GM23248 (cell line): ENCODE results near the gene TENM3. TPM values are rescaled to one million over a fixed set of nuclear protein-coding genes. Genes with fewer than 3 reads are reported as not detected.

Source experiments
- DNase-seq: peaks from one replicate; pipeline ENCODE4 v3.0.0-alpha.2; 2015
- H2AFZ ChIP-seq: fragments of 200-600 bp; sonication (generic); 2 replicates; pipeline ENCODE4 v1.6.1; 2016; ENCODE audit warnings: antibody characterized with exemption
- H3F3A ChIP-seq: fragments of 200-600 bp; sonication (generic); 2 replicates; pipeline ENCODE4 v1.6.1; 2016; ENCODE audit warnings: mild to moderate bottlenecking, antibody characterized with exemption, mixed run types; ENCODE audit not compliant: insufficient read depth
- H3K27ac ChIP-seq: fragments of 200-600 bp; sonication (generic); 2 replicates; pipeline ENCODE4 v1.5.1; 2016; ENCODE audit warnings: mild to moderate bottlenecking
- H3K27me3 ChIP-seq: fragments of 200-600 bp; sonication (generic); replicated peaks from 2 replicates; pipeline ENCODE4 v1.6.1; 2016; ENCODE audit warnings: mild to moderate bottlenecking; ENCODE audit not compliant: insufficient read depth
- H3K36me3 ChIP-seq: fragments of 200-600 bp; sonication (generic); 2 replicates; pipeline ENCODE4 v1.6.1; 2016; ENCODE audit warnings: low read depth, mild to moderate bottlenecking
- H3K4me1 ChIP-seq: fragments of 200-600 bp; sonication (generic); 2 replicates; pipeline ENCODE4 v1.6.1; 2016; ENCODE audit warnings: mild to moderate bottlenecking; ENCODE audit not compliant: insufficient read depth
- H3K4me2 ChIP-seq: fragments of 200-600 bp; sonication (generic); one replicate; pipeline ENCODE4 v1.6.1; 2016; ENCODE audit warnings: mild to moderate bottlenecking; ENCODE audit not compliant: unreplicated experiment
- H3K4me3 ChIP-seq: fragments of 200-600 bp; sonication (generic); 2 replicates; pipeline ENCODE4 v1.5.1; 2016; ENCODE audit warnings: mild to moderate bottlenecking
- H3K79me2 ChIP-seq: fragments of 200-600 bp; sonication (generic); 2 replicates; pipeline ENCODE4 v1.6.1; 2016; ENCODE audit warnings: mild to moderate bottlenecking; ENCODE audit not compliant: insufficient read depth
- H3K9ac ChIP-seq: fragments of 200-600 bp; sonication (generic); 2 replicates; pipeline ENCODE4 v1.6.1; 2016; ENCODE audit warnings: mild to moderate bottlenecking
- H3K9me2 ChIP-seq: fragments of 200-600 bp; sonication (generic); 2 replicates; pipeline ENCODE4 v1.6.1; 2016; ENCODE audit warnings: mixed run types, mild to moderate bottlenecking, moderate library complexity; ENCODE audit not compliant: insufficient read depth
- H3K9me3 ChIP-seq: fragments of 200-600 bp; sonication (generic); one replicate; pipeline ENCODE4 v1.6.1; 2017; ENCODE audit warnings: low read depth
- H4K20me1 ChIP-seq: fragments of 200-600 bp; sonication (generic); 2 replicates; pipeline ENCODE4 v1.6.0; 2016; ENCODE audit not compliant: insufficient read depth
- EZH2 ChIP-seq: fragments of 200-600 bp; sonication (generic); IDR thresholded peaks from 2 replicates; pipeline ENCODE4 v1.6.1; 2018; ENCODE audit warnings: antibody characterized with exemption, mild to moderate bottlenecking; ENCODE audit not compliant: insufficient read depth, poor library complexity, severe bottlenecking
- EZH2phosphoT487 ChIP-seq: fragments of 200-600 bp; sonication (generic); IDR thresholded peaks from 2 replicates; pipeline ENCODE4 v1.6.1; 2018; ENCODE audit warnings: antibody characterized with exemption, moderate library complexity, mild to moderate bottlenecking, low read depth; ENCODE audit not compliant: insufficient read depth
- WGBS, 2 experiments: methylation state at CpG; one replicate each; pipeline ENCODE4 v1.1.6; 2015 to 2017; ENCODE audit warnings: low lambda C conversion rate in 2 of 2, low coverage in 1 of 2; ENCODE audit errors: missing lambda C conversion rate in 2 of 2; 5-methylcytosine and 5-hydroxymethylcytosine counted together
- in situ Hi-C: fragments of 300-500 bp; cut with MboI; formaldehyde crosslinking; loops from 2 replicates; pipeline ENCODE4 v1.15.0; 2020
- polyA plus RNA-seq: library from polyadenylated mRNA; unstranded; fragments of >200 nt; fragmentation: Nextera tagmentation; extraction: Ambion mirVana; gene quantifications from 2 replicates; pipeline ENCODE4 v1.2.1, GENCODE V29; 2016
- total RNA-seq: library from RNA; depleted of rRNA; stranded (reverse); fragments of >200 nt; shearing (Covaris generic); gene quantifications from 2 replicates; pipeline ENCODE4 v1.2.3, GENCODE V29; 2014

Gene TENM3
- total and polyA plus RNA-seq, 2 experiments from 2014 or later: 0.83 to 8.1 TPM

DNA sequence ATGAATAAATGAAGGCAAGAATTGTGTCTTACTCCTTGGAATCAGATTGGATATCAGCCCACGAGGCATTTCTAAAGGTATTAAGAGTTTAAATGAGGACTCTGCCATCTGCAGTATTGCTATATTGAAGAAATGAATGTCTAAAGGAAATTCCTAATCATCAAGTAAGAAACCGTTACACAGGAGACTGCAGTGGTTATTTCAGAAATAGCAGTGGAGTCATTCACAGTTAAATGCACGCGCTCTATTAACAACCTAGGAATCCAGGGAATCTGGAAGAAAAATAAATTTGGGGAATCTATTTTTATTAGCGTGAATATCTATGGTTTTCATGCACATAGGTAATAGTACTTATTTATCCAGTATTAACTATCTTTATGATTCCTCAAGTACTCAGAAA lies 334.2 kb downstream of the TENM3 start:
- Histone ChIP-seq H3K27ac (no peak overlapping the region), H3K79me2 (no peaks in the 10 kb centered on the region), H3K27me3 (no peaks in the 10 kb centered on the region), H3K9me2 (no peaks in the 10 kb centered on the region), H4K20me1 (no peaks in the 10 kb centered on the region), H3K36me3 (no peaks in the 10 kb centered on the region), H3K4me1 (no peaks in the 10 kb centered on the region), H2AFZ (no peak overlapping the region), H3K9ac (no peak overlapping the region), H3K9me3 (no peaks in the 10 kb centered on the region), H3F3A (no peaks in the 10 kb centered on the region), H3K4me3 (no peak overlapping the region), H3K4me2 (no peak overlapping the region)
- in situ Hi-C loops: no loop called here
- no peak for DNase-seq
- 48 to 53% methylated on average over 5 of the region's 5 CpGs for WGBS, 2 experiments
- TF ChIP-seq EZH2phosphoT487 (no peak), EZH2 (no peak)

GRCh38 chr4:182578402-182578801 lies 335.2 kb downstream of the TENM3 start:
- Histone ChIP-seq H3K27ac (no peak overlapping the region), H3K4me1 (no peaks in the 10 kb centered on the region), H3K4me3 (no peak overlapping the region), H3K4me2 (no peak overlapping the region), H3K9me3 (no peaks in the 10 kb centered on the region), H3K27me3 (no peaks in the 10 kb centered on the region), H3K9ac (no peak overlapping the region), H4K20me1 (no peaks in the 10 kb centered on the region), H3K9me2 (no peaks in the 10 kb centered on the region), H3K36me3 (no peaks in the 10 kb centered on the region), H2AFZ (no peak overlapping the region), H3F3A (no peaks in the 10 kb centered on the region), H3K79me2 (no peaks in the 10 kb centered on the region)
- in situ Hi-C loops: no loop called here
- TF ChIP-seq EZH2phosphoT487: no peak
- TF ChIP-seq EZH2: no peak
- DNase-seq: peak; percentile 64

DNA sequence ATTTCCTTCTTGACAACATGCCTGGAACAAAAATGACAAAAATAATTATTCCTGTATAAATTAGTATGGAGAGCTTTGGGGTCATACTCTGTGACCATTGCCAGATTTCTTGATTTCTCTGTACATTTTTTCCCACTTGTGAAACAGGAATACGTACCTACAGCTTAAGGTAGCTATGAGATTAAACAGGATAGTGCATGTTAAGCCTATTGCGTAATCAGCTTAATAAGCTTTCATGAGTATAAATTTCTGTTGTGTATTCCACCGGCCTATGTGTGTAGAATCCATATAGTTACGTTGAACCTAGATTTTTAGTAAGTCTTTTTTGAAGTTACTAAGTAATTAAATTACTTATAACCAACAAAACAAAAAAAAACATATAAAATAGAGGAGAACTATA lies 339.0 kb downstream of the TENM3 start:
- TF ChIP-seq EZH2phosphoT487 (no peak), EZH2 (no peak)
- no peaks in the 10 kb centered on the region for H3K79me2 ChIP-seq
- no peaks in the 10 kb centered on the region for H3K36me3 ChIP-seq
- H3K4me2 ChIP-seq: no peak overlapping the region
- H4K20me1 ChIP-seq: no peaks in the 10 kb centered on the region
- no peak overlapping the region for H3K4me3 ChIP-seq
- no peaks in the 10 kb centered on the region for H3K9me2 ChIP-seq
- no peak overlapping the region for H3K27ac ChIP-seq
- H3F3A ChIP-seq: no peaks in the 10 kb centered on the region
- 73% methylated on average over 4 of the region's 4 CpGs for WGBS, 2 experiments
- H2AFZ ChIP-seq: no peak overlapping the region
- no peak overlapping the region for H3K9ac ChIP-seq
- in situ Hi-C loops: no loop called here
- H3K4me1 ChIP-seq: no peaks in the 10 kb centered on the region
- no peaks in the 10 kb centered on the region for H3K27me3 ChIP-seq
- no peaks in the 10 kb centered on the region for H3K9me3 ChIP-seq
- DNase-seq: no peak

GRCh38 chr4:182583703-182584415 lies 340.7 kb downstream of the TENM3 start:
- no peak overlapping the region for H3K4me3 ChIP-seq
- no peak for DNase-seq
- H3K79me2 ChIP-seq: no peaks in the 10 kb centered on the region
- no peak for TF ChIP-seq EZH2
- no peak for TF ChIP-seq EZH2phosphoT487
- no peak overlapping the region for H2AFZ ChIP-seq
- H3K36me3 ChIP-seq: no peaks in the 10 kb centered on the region
- H3K27ac ChIP-seq: no peak overlapping the region
- no peaks in the 10 kb centered on the region for H3K4me1 ChIP-seq
- no peak overlapping the region for H3K9ac ChIP-seq
- H3K9me2 ChIP-seq: no peaks in the 10 kb centered on the region
- H3F3A ChIP-seq: no peaks in the 10 kb centered on the region
- H4K20me1 ChIP-seq: no peaks in the 10 kb centered on the region
- no peaks in the 10 kb centered on the region for H3K27me3 ChIP-seq
- H3K4me2 ChIP-seq: no peak overlapping the region
- WGBS, 2 experiments: 40 to 42% methylated on average over 3 of the region's 3 CpGs
- in situ Hi-C loops: no loop called here
- no peaks in the 10 kb centered on the region for H3K9me3 ChIP-seq

DNA sequence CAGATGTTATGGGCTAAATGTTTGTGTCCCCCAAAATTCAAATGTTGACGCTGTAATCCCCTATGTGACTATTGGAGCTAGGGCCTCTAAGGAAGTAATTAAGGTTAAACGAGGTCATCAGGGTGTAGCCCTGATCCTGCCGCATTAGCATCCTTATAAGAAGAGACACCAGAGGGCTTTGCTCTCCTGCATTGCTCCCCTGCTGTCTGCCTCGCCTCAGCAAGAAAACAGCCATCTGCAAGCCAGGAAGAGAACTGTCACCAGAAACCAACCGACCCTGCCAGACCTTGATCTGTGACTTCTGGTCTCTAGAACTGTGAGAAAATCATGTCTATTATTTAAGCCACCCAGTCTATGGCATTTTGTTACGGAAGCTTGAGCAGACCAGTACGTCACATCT lies 342.1 kb downstream of the TENM3 start:
- no peak overlapping the region for H3K27ac ChIP-seq
- no peaks in the 10 kb centered on the region for H3K4me1 ChIP-seq
- WGBS, 2 experiments: 32 to 36% methylated on average over 7 of the region's 7 CpGs
- no peaks in the 10 kb centered on the region for H3K27me3 ChIP-seq
- H3K4me2 ChIP-seq: no peak overlapping the region
- H2AFZ ChIP-seq: no peak overlapping the region
- H3K9me3 ChIP-seq: no peaks in the 10 kb centered on the region
- H4K20me1 ChIP-seq: no peaks in the 10 kb centered on the region
- no peaks in the 10 kb centered on the region for H3K9me2 ChIP-seq
- no peak for TF ChIP-seq EZH2phosphoT487
- TF ChIP-seq EZH2: no peak
- in situ Hi-C loops: no loop called here
- H3K79me2 ChIP-seq: no peaks in the 10 kb centered on the region
- H3K4me3 ChIP-seq: no peak overlapping the region
- DNase-seq: no peak
- no peak overlapping the region for H3K9ac ChIP-seq
- no peaks in the 10 kb centered on the region for H3F3A ChIP-seq
- H3K36me3 ChIP-seq: no peaks in the 10 kb centered on the region
